Activated T-cell treated with anti-CD3 and anti-CD28 coated beads for 4 hours (primary cell): ENCODE results near the gene ST3GAL3.

Experiments
- DNase-seq: peaks from one replicate; pipeline ENCODE4 v3.0.0-alpha.2; 2020

Gene ST3GAL3

DNA sequence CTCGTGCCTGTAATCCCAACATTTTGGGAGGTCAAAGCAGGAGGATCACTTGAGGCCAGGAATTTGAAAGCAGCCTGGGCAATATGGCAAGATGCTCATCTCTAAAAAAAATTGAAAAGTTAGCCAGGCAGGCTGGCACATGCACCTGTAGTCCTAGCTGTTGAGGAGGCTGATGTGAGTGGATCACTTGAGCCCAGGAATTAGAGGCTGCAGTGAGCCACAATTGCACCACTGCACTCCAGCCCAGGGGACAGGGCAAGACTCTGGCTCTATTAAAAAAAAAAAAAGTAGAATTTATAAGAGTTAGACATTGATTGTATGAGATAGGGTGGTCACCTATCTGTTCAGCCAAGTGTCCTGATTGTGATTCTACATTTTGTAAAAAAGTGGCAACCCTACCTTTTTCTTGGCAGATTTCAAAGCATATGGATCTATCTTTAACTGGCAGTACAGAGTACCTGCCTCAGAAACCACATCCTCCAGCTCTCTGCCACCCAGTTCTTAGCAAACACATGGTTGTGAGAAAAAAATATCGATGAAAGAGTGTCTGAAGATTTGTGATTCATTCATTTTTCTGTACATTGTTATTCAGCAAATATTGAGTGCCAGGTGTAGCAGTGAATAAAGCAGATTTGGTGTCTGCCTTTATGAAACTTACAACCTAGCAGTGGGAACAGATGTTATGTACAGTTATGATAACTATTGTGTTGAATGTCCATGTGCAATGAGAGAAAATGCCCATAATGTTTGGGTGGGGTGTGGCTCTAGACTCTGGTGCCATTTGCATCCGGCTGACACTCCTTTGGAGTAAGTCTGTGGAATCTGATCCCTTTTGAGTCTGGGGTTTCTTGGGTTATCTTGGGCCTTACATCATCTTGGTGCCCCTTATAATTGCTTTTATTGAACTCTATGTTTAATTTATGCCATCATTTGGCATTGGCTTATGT is 82.5 kb downstream of the ST3GAL3 start:
- no peak for DNase-seq

DNA sequence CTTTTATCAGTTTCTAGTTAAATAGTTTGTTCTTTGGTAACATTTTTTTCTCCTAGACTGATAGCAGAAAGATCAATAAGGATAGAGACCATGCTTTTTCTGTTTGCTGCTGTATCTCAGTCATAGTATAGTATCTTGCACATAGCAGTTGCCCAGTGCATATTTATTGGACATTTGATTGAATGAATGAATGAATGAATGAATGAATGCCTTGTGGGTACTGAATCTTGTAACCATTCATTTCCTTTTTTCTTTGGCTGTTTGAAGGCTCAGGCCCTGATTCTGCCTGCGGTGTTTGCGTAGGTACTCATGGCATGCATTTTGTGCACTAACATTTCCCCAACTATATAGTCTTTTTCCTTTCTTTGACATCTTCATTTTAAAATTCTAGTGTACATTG is 83.9 kb downstream of the ST3GAL3 start:
- no peak for DNase-seq

- no peak for DNase-seq
Measured at GRCh38 chr1:43796111-43796581, 88.8 kb downstream of the ST3GAL3 start.

DNA sequence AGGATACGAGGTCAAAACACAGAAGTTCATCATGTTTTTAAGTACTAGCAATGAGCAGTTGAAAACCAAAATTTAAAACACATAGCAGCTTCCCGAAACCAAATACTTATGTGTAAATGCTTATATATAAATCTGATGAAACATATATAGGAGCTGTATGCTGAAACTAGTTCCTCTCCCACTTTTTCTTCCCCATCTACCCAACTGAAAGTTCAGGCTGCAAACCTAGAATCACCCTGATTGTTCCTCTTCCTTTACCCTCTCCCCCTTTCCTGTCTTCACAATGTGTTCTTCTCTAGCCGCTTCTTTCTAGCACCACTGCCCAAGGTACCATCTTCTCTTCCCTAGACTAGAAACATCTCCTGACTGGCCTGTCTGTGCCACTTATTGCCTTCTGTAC is 90.6 kb downstream of the ST3GAL3 start:
- DNase-seq = no peak

DNA sequence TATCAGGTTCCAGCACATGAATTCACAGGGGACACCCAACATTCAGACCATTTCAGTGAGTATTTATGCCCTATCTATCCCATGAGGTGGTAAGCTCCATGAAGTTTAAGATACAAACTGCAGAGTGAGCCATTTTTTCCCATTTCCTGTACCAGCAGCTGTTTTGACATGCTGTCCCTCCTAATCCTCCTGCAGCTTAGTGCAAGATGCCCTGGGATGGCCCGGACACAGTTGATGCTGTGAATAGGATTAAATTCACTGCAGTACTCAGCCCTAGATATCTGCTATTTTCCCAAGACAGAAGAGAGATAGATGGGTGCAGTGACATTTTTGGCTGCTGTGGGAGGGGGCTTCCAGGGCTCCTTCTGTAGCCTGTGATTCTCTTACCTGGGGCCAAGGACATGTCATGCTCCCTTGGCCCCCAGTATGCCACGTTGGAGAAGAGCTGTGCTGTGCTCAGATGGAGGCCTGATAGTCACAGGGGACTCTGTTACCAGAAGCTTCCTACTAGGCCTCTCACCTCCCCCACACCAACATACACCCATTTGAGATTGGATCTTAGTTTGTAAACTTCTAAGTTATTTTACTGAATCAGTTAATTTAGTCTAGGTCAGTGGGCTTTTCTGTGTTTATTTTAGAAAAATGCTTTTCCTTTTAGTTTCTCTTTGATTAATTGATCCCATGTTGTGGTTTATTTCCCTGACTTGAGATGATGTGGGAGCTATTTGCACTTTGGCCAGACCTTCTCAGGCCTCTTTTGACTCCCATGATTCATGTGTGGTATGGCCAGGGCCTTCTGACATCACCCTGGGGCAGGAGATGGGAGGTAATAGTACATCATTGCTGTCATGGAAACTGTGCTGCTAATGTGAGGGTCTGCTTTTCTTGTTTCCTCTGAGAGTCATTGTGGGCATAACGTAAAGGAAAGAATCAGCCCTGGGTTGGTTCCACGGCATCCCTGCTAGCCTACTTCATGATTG is 92.6 kb downstream of the ST3GAL3 start:
- DNase-seq = no peak

- DNase-seq = no peak
Measured at GRCh38 chr1:43800771-43801170, 93.4 kb downstream of the ST3GAL3 start.

GRCh38 chr1:43801203-43801602 is 93.9 kb downstream of the ST3GAL3 start:
- DNase-seq = no peak

GRCh38 chr1:43802356-43802980 is 95.1 kb downstream of the ST3GAL3 start:
- DNase-seq = no peak

GRCh38 chr1:43803105-43803504 is 95.8 kb downstream of the ST3GAL3 start:
- DNase-seq = no peak

DNA sequence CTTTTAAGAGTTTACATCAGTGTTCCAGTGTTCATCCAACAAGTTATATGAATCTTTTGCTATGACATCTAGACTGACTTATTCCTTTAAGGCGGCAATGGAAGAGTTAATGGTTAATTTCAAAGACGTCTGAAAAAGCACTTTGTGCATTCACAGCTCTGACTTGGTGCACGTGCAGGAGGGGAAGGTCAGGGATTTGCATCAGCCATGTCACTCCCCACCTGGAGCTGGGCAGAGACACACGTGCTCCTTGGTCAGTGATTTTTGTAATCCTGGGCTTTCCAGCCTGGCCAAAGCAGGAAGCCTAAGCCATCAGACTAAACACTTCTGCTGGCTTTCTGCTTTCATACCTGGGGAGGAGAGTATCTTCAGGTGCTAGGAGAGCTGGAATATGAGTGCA is 96.3 kb downstream of the ST3GAL3 start:
- no peak for DNase-seq

GRCh38 chr1:43804569-43804968 is 97.2 kb downstream of the ST3GAL3 start:
- DNase-seq = no peak

DNA sequence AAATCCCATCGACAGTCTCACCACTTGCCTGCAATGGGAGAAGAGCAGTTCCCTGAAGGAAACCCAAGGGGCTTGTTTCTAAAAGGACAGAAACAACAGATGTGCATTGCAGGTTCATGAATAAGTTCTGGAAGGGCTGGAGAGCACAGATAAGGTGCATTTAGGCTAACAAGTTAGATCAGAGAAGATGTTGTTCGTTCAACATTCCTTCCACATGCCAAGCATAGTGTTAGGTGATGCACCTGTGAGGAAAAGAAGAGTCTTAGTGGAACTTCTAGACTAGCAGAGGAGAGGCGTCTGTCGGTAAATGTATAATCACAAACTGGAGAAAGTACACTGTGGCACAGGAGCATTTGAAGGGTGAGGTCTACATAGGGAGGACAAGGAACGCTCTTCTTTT is 98.0 kb downstream of the ST3GAL3 start:
- DNase-seq = no peak

DNA sequence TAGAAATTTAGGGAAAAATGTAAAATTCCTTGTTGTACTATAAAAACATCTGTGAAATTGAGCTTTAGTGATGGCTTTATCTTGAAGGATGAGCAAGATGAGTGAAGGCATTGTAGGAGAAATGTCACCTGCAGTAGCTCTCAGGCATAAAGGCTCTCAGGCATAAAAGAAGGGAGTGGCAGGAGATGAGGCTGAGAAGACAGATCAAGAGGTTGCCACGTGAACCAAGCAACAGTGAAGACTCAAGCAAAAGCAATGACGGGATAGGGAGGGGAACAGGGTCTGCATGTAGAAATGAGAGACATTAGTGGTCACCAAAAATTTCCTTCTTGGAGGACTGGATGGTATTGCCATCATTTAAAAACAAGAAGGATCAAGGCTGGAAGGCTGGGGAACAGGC is 98.8 kb downstream of the ST3GAL3 start:
- no peak for DNase-seq

DNA sequence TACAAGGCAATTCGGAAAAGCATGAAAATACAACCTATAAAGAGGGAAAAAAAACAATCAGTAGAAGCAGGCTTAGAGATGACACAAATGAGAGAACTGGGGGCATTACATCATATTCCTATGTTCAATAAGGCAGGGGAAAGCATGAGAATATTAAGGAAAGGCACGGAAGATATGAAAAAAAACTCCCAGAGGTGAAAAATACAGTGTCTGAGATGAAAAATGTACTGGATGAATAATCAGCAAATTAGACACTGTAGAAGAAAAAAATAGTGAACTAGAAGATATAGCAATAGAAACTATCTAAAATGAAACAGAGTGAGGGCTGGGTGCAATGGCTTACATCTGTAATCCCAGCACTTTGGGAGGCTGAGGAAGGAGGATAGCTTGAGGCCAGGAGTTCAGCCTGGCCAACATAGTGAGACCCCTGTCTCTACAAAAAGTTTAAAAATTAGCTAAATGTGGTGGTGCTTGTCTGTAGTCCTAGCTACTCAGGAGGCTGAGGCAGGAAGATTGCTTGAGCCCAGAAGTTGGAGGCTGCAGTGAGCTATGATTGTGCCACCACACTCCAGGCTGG is 101.8 kb downstream of the ST3GAL3 start:
- no peak for DNase-seq

DNA sequence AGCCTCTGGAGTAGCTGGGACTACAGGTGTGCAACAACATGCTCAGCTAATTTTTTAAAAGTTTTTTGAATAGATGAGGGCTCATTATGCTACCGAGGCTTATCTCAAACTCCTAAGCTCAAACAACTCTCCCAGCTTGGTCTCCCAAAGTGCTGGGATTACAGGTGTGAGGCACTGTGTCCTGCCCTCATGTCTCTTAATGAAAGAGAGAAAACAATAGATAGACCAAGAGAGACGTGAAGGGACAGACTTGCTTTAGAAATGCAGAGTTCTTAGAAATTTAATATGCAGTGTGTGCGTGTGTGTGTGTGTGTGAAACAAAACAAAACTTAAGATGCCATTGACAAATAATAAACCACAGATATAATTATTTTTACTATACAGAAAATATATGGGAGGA is 105.2 kb downstream of the ST3GAL3 start:
- no peak for DNase-seq

DNA sequence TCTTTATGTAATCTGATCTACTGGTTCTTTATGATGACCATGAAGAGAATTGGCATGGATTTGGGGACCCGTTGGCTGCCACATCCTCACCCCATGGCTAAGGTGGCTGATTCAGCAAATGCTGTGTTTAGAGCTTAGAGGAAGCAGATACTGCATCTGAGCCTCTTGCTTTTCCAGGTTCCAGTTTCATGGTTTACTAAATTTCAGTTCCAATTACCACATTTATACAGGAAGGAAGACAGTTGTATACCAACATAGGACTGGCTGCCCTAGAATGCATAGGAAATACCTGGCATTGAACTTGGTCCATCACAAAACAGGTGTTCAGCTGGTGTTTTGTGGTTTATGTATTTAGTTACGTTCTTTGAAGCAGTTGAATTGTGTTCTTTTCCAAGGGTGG is 107.1 kb downstream of the ST3GAL3 start:
- DNase-seq = no peak

GRCh38 chr1:43817304-43817939 is 110.1 kb downstream of the ST3GAL3 start:
- no peak for DNase-seq

DNA sequence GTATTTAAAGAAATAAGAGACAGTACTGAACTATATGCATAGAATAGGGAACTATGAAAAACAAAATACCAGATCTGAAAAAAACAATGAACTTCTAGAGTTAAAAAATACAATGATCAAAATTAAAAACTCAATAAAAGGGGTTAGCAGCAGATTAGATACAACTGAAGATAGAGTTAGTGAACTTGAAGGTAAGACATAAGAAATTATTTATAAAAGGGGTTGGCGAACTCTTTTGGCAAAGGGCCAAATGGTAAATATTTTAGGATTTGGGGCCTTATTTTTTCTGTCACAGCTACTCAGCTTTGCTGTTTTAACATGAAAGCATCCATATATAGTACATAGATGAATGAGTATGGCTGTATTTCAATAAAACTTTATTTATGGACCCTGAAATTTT is 111.4 kb downstream of the ST3GAL3 start:
- no peak for DNase-seq

DNA sequence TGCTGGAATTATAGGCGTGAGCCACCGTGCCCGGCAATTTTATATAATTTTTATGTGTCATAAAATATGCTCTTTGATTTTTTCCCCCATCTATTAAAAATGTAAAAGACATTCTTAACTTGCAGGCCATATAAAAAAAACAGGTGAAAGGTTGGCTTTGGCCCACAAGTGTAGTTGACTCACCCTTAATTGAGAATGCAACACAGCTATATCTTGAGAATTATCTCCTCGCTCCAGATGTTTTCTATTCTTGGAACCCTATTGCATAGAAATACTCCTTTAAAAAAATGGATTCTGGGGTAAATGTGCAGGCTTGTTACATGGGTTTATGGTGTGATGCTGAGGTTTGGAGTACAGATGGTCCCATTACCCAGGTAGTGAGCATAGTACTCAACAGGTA is 112.0 kb downstream of the ST3GAL3 start:
- DNase-seq = no peak

DNA sequence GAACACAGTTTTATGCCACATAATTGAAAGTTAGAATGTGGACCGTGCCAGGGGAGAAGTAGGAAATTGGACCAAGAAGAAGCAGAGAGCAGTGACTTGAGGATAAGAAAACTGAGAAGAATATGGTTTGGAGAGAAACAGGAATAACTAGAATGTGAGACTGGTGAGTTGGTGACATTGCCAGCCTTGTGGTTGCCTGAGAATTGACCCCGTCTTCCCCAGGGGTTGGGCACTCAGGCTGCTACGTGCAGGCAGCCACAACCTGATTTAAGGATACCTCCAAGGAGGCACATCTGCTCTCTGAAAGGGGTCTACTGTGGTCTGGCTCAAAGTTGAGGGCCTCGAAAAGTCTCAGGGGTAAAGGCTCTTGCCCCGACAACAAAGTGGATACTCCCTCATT is 114.1 kb downstream of the ST3GAL3 start:
- DNase-seq = no peak

- DNase-seq = no peak
Measured at GRCh38 chr1:43822040-43822690, 114.8 kb downstream of the ST3GAL3 start.

- no peak for DNase-seq
Measured at GRCh38 chr1:43824795-43825194, 117.5 kb downstream of the ST3GAL3 start.
